DOHH2 (cell line): ENCODE data around the gene C17orf58.

ENCODE experiments used
- CTCF ChIP-seq: fragments of 200-600 bp; sonication (generic); IDR thresholded peaks from one replicate; pipeline ENCODE4 v1.5.1; 2014; ENCODE audit warnings: antibody characterized with exemption, mild to moderate bottlenecking, low read depth, low read length; ENCODE audit not compliant: poor library complexity, severe bottlenecking
- EZH2phosphoT487 ChIP-seq: fragments of 200-600 bp; sonication (generic); IDR thresholded peaks from 2 replicates; pipeline ENCODE4 v1.6.1; 2017; ENCODE audit warnings: borderline replicate concordance, mild to moderate bottlenecking, antibody characterized with exemption, low read length, moderate library complexity, mixed read lengths

- TF ChIP-seq CTCF (no peak), EZH2phosphoT487 (no peak)
These were observed 39.4 kb upstream of the C17orf58 start, which contains the start of gene KPNA2 for GRCh38 chr17:68035523-68036303.
